Right cardiac atrium (tissue), 5 donors: ENCODE results near the gene ABCA3. TPM values are rescaled to one million over a fixed set of nuclear protein-coding genes. Genes with fewer than 3 reads are reported as not detected.
A peak's percentile ranks its signal among the peaks of the same experiment; 100 is the strongest.

Experiments used
- ATAC-seq, 2 donors: fragments of 200-7000 bp; cut with Tn5 transposase; one replicate each; pipeline versions ENCODE4 v1.8.0 to v1.9.1; 2020; ENCODE audit warnings: moderate library complexity in 2 of 2, mild to moderate bottlenecking in 1 of 2
- DNase-seq, 3 donors: peaks; one replicate each; pipeline ENCODE4 v3.0.0-alpha.2; 2020
- H3K27ac ChIP-seq: one replicate; pipeline ENCODE4 v1.5.1; 2013; ENCODE audit warnings: mild to moderate bottlenecking, low read length, control low read depth, moderate library complexity
- H3K27me3 ChIP-seq: one replicate; pipeline ENCODE4 v1.6.1; 2013; ENCODE audit not compliant: control insufficient read depth, insufficient read depth
- H3K4me1 ChIP-seq: one replicate; pipeline ENCODE4 v1.6.1; 2013; ENCODE audit warnings: low read length; ENCODE audit not compliant: control insufficient read depth, insufficient read depth
- H3K4me3 ChIP-seq: one replicate; pipeline ENCODE4 v1.5.1; 2013; ENCODE audit warnings: low read length, control low read depth
- H3K9me3 ChIP-seq: one replicate; pipeline ENCODE4 v1.6.1; 2013; ENCODE audit warnings: low read length; ENCODE audit not compliant: control insufficient read depth
- WGBS: extraction: QIAGEN DNeasy Blood & Tissue Kit; methylation state at CpG from one replicate; pipeline ENCODE4 v1.1.7; 2013; 5-methylcytosine and 5-hydroxymethylcytosine counted together
- intact Hi-C, 4 donors: fragments of 100-400 bp; cut with DNase I; formaldehyde crosslinking; loops; one replicate each; pipeline versions ENCODE4 v1.11.0 to v1.14.0; 2022 to 2023
- polyA plus RNA-seq: library from polyadenylated mRNA; stranded (reverse); fragments of 200-250 nt; gene quantifications from one replicate; pipeline ENCODE4 v1.2.3, GENCODE V29; 2013
- total RNA-seq, 4 donors: library from RNA; stranded (reverse); fragmentation: NEBNext Ultra II Directional; extraction: Animal tissue kit (Norgen Biotek cat#: 25700); gene quantifications; one replicate each; pipeline ENCODE4 v1.2.1, GENCODE V29; 2021
- donor health status: healthy with polysubstance abuse.
- donor health status: DM: no; HTN: yes; CAD: no.
- donor health status: DM: no; HTN: no; CAD: no.
- donor health status: DM: no; HTN: yes; CAD: no; lungs with severe emphysema.
- donor health status: DM: yes; HTN: yes; CAD: no.

Gene ABCA3
- total and polyA plus RNA-seq, 5 donors = 6.9 to 11.3 (median 8.1) TPM

- Histone ChIP-seq H3K4me1 (no peaks in the 10 kb centered on the region), H3K27me3 (no peaks in the 10 kb centered on the region), H3K27ac (no peak overlapping the region), H3K4me3 (no peak overlapping the region), H3K9me3 (no peaks in the 10 kb centered on the region)
- DNase-seq (peak in 2 of 3 donors; percentile 2 to 43), ATAC-seq (no peak)
- 86% methylated on average over 26 of the region's 26 CpGs for WGBS
- intact Hi-C loops = no loop called here
Observed at GRCh38 chr16:2278956-2279800, 61.4 kb downstream of the ABCA3 start.

GRCh38 chr16:2278272-2278608 lies 62.3 kb downstream of the ABCA3 start:
- no peaks in the 10 kb centered on the region for H3K9me3 ChIP-seq
- no peak overlapping the region for H3K27ac ChIP-seq
- DNase-seq = peak in 1 of 3 donors; percentile 32
- WGBS = 81% methylated on average over 14 of the region's 14 CpGs
- intact Hi-C loops = no loop called here
- no peak overlapping the region for H3K4me3 ChIP-seq
- H3K4me1 ChIP-seq = no peaks in the 10 kb centered on the region
- H3K27me3 ChIP-seq = no peaks in the 10 kb centered on the region
- ATAC-seq = no peak

- 90% methylated on average over 25 of the region's 25 CpGs for WGBS
- ATAC-seq (no peak), DNase-seq (peak in 2 of 3 donors; percentile 9 to 47)
- intact Hi-C loops = no loop called here
- Histone ChIP-seq H3K27me3 (no peaks in the 10 kb centered on the region), H3K9me3 (no peaks in the 10 kb centered on the region), H3K4me1 (no peaks in the 10 kb centered on the region), H3K4me3 (no peak overlapping the region), H3K27ac (no peak overlapping the region)
Observed at GRCh38 chr16:2277466-2278271, 62.9 kb downstream of the ABCA3 start.

- ATAC-seq = no peak
- Histone ChIP-seq H3K9me3 (no peaks in the 10 kb centered on the region), H3K4me1 (no peaks in the 10 kb centered on the region), H3K4me3 (no peak overlapping the region), H3K27ac (no peak overlapping the region), H3K27me3 (no peaks in the 10 kb centered on the region)
- peak in 2 of 3 donors; percentile 9 to 26 for DNase-seq
- 78% methylated on average over 26 of the region's 26 CpGs for WGBS
- intact Hi-C loops = no loop called here
Observed at GRCh38 chr16:2276368-2277195, 63.9 kb downstream of the ABCA3 start.

- Histone ChIP-seq H3K27me3 (no peaks in the 10 kb centered on the region), H3K4me3 (no peak overlapping the region), H3K9me3 (no peaks in the 10 kb centered on the region), H3K4me1 (no peaks in the 10 kb centered on the region), H3K27ac (no peak overlapping the region)
- ATAC-seq (no peak), DNase-seq (peak in 2 of 3 donors; percentile 51 to 70)
- intact Hi-C loops = no loop called here
- WGBS = 74% methylated on average over 30 of the region's 30 CpGs
Observed at GRCh38 chr16:2275476-2276367, 64.8 kb downstream of the ABCA3 start.

- intact Hi-C loops = no loop called here
- peak in 2 of 3 donors; percentile 22 to 44 for DNase-seq
Observed at GRCh38 chr16:2273931-2274330, 66.6 kb downstream of the ABCA3 start.

GRCh38 chr16:2273484-2273883 lies 67.0 kb downstream of the ABCA3 start:
- intact Hi-C loops = no loop called here
- 86% methylated on average over 16 of the region's 16 CpGs for WGBS
- Histone ChIP-seq H3K4me1 (peaks cover 6% of the 10 kb centered on the region), H3K27ac (no peak overlapping the region), H3K27me3 (no peaks in the 10 kb centered on the region), H3K9me3 (no peaks in the 10 kb centered on the region), H3K4me3 (no peak overlapping the region)
- DNase-seq = peak in 2 of 3 donors; percentile 44 to 46
- no peak for ATAC-seq

More at GRCh38 chr16:2273931-2274330, 66.6 kb downstream of the ABCA3 start:
- Histone ChIP-seq H3K27ac (no peak overlapping the region), H3K9me3 (no peaks in the 10 kb centered on the region), H3K27me3 (no peaks in the 10 kb centered on the region), H3K4me3 (no peak overlapping the region), H3K4me1 (peaks cover 6% of the 10 kb centered on the region)
- WGBS = 85% methylated on average over 10 of the region's 10 CpGs
- no peak for ATAC-seq

GRCh38 chr16:2271848-2272461 lies 68.6 kb downstream of the ABCA3 start:
- intact Hi-C loops = no loop called here
- 89% methylated on average over 14 of the region's 14 CpGs for WGBS
- H3K4me3 ChIP-seq = no peak overlapping the region
- no peaks in the 10 kb centered on the region for H3K9me3 ChIP-seq
- no peaks in the 10 kb centered on the region for H3K27me3 ChIP-seq
- DNase-seq (peak in 2 of 3 donors; percentile 37 to 58), ATAC-seq (no peak)
- H3K27ac ChIP-seq = no peak overlapping the region
- peaks cover 6% of the 10 kb centered on the region for H3K4me1 ChIP-seq

- ATAC-seq = no peak
- Histone ChIP-seq H3K4me1 (peaks cover 6% of the 10 kb centered on the region), H3K27ac (no peak overlapping the region), H3K27me3 (no peaks in the 10 kb centered on the region), H3K4me3 (no peak overlapping the region), H3K9me3 (no peaks in the 10 kb centered on the region)
- 78% methylated on average over 15 of the region's 15 CpGs for WGBS
- peak in 2 of 3 donors; percentile 32 to 36 for DNase-seq
- intact Hi-C loops = no loop called here
Observed at GRCh38 chr16:2270588-2271470, 69.7 kb downstream of the ABCA3 start.
